Measurements from ENCODE around the gene MUC5B. TPM values are rescaled to one million over a fixed set of nuclear protein-coding genes. Genes with fewer than 3 reads are reported as not detected.

MUC5B gene
- total RNA-seq, 1 donor from 2014 or later: 57.5 TPM

DNA sequence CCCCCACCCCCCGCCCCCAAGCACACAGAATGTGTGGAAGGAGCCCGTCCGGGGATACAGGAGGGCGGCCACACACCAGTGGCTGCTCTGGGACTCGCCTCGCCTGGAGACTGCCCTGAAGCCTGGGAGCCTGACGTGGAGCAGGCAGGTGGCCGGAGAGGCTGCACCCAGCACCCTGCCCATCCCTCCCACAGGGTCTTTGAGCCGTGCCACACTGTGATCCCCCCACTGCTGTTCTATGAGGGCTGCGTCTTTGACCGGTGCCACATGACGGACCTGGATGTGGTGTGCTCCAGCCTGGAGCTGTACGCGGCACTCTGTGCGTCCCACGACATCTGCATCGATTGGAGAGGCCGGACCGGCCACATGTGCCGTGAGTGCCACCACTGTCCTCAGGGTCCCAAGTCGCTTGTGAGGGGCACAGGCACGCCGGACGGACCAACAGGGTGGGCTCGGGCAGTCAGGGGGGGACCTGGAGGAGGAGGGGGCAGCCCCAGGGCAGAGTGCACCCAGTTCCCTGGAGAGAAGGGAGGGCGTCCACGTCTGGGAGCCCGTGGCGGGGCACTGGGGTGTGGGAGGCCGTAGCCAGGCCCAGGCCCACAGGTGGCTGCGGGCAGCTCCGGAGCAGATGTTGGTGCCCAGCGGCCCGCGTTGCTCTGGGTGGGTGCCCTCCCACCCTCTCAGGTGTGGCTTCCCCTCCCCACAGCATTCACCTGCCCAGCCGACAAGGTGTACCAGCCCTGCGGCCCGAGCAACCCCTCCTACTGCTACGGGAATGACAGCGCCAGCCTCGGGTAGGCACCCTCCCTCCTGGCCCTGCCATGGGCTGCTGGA lies 27.0 kb upstream of the MUC5B start:
- H3K4me3 ChIP-seq: no peak overlapping the region
- no peaks in the 10 kb centered on the region for H3K9me3 ChIP-seq
- intact Hi-C loops (cut with DNase I): no loop called here
- H3K36me3 ChIP-seq: no peaks in the 10 kb centered on the region
- H3K27ac ChIP-seq: no peak overlapping the region
- ATAC-seq (no peak), DNase-seq (peak; percentile 41)
- TF ChIP-seq, protein P1, sequence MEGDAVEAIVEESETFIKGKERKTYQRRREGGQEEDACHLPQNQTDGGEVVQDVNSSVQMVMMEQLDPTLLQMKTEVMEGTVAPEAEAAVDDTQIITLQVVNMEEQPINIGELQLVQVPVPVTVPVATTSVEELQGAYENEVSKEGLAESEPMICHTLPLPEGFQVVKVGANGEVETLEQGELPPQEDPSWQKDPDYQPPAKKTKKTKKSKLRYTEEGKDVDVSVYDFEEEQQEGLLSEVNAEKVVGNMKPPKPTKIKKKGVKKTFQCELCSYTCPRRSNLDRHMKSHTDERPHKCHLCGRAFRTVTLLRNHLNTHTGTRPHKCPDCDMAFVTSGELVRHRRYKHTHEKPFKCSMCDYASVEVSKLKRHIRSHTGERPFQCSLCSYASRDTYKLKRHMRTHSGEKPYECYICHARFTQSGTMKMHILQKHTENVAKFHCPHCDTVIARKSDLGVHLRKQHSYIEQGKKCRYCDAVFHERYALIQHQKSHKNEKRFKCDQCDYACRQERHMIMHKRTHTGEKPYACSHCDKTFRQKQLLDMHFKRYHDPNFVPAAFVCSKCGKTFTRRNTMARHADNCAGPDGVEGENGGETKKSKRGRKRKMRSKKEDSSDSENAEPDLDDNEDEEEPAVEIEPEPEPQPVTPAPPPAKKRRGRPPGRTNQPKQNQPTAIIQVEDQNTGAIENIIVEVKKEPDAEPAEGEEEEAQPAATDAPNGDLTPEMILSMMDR (IDR thresholded peaks at IDR 0.05): no peak
- H3K4me1 ChIP-seq: no peaks in the 10 kb centered on the region
- H3K27me3 ChIP-seq (ENCODE audit: low read depth): peaks cover 47% of the 10 kb centered on the region

DNA sequence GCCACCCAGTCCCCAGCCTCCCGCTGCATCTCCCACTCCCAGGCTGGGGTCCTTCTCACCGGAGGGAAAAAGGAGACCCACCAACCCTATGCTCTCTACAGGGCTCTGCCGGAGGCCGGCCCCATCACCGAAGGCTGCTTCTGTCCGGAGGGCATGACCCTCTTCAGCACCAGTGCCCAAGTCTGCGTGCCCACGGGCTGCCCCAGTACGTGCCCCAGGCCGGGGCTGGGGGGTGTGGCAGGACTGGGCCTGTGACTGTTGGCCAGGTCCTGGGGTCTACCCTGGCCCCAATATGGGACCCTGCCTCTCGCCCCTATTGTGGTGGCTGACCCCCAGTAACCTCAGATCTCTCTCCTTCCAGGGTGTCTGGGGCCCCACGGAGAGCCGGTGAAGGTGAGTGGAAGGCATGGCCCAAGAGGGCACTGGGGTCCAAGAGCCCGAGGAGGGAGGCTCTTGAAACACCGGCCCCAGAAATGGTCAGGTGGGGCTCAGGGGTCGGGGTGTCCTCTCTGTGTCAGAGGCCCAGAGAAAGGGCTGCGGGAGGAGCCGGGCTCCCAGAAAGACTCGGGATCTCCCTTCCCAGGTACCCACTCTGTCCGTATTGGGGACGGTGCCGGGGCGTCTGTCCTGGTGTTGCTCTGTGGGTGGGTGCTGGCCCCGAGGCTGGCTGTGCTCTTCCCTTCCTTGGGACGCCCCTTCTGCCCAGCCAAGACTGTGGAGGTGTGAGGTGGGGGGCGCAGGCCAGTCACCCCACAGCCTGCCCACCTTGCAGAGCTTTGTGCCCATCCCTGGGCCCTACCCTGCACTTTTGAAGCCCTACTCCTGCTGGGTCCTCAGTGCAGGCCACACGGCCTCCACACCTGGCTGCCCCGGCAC lies 26.1 kb upstream of the MUC5B start:
- Histone ChIP-seq H3K27ac (no peak overlapping the region), H3K27me3 (ENCODE audit: low read depth) (peaks cover 50% of the 10 kb centered on the region), H3K36me3 (no peaks in the 10 kb centered on the region), H3K9me3 (no peaks in the 10 kb centered on the region), H3K4me3 (no peak overlapping the region), H3K4me1 (no peaks in the 10 kb centered on the region)
- peak; percentile 36 for DNase-seq
- ATAC-seq: peak in 1 of 2 donors; percentile 11
- intact Hi-C loops (cut with DNase I): no loop called here
- TF ChIP-seq, protein P1 (IDR thresholded peaks at IDR 0.05): no peak

DNA sequence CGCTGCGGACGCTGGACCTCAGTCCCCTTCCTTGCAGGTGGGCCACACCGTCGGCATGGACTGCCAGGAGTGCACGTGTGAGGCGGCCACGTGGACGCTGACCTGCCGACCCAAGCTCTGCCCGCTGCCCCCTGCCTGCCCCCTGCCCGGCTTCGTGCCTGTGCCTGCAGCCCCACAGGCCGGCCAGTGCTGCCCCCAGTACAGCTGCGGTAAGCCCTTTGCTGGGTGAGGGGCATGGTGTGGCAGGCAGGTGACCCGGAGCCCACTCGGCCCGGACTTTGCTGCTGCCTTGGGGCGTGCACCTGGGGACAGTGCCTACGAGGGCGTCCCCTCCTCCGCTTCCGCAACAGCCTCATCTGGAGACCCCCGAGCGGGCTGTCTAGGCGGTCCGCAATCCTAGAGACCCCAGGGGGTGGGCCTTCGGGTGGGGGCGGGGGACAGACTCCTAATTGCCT lies 25.4 kb upstream of the MUC5B start:
- peak; percentile 43 for DNase-seq
- H3K4me3 ChIP-seq: no peak overlapping the region

DNA sequence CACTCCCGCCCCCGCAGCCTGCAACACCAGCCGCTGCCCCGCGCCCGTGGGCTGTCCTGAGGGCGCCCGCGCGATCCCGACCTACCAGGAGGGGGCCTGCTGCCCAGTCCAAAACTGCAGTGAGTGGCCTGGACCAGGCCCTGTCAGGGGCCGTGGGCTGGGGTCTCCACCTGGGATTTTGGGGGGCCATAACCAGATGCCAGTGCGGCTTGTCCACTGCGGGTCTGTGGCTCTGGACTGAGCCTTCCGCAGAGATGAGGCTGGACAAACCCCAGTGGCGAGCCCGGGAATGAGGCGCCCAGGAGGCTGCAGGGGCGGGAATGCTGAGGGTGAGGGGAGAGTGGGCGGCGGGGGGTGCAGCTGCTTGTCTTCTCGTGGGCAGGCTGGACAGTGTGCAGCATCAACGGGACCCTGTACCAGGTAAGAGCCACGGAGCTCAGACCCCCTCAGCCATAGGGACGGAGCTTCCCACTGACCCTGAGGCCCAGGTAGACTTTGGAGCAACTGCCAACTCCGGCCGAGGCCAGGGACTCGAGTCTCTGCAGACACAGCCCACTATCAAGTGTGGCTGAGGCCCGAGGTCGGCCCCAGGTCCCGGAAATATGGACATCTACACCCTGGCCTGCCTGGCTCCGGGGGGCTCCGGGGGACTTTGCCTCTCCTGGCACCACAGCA lies 24.8 kb upstream of the MUC5B start:
- H3K27me3 ChIP-seq (ENCODE audit: low read depth): peaks cover 55% of the 10 kb centered on the region
- ATAC-seq: no peak
- TF ChIP-seq, protein P1 (IDR thresholded peaks at IDR 0.05): no peak
- DNase-seq: peak; percentile 43
- intact Hi-C loops (cut with DNase I): no loop called here
- no peaks in the 10 kb centered on the region for H3K9me3 ChIP-seq
- no peaks in the 10 kb centered on the region for H3K4me1 ChIP-seq
- H3K27ac ChIP-seq: no peak overlapping the region
- H3K4me3 ChIP-seq: no peak overlapping the region
- no peaks in the 10 kb centered on the region for H3K36me3 ChIP-seq

More for the DNA sequence above, 25.4 kb upstream of the MUC5B start:
- H3K4me1 ChIP-seq: no peaks in the 10 kb centered on the region
- H3K27me3 ChIP-seq (ENCODE audit: low read depth): peaks cover 51% of the 10 kb centered on the region
- intact Hi-C loops (cut with DNase I): no loop called here
- H3K27ac ChIP-seq: no peak overlapping the region
- ATAC-seq: no peak
- TF ChIP-seq, protein P1 (IDR thresholded peaks at IDR 0.05): no peak
- no peaks in the 10 kb centered on the region for H3K9me3 ChIP-seq
- H3K36me3 ChIP-seq: no peaks in the 10 kb centered on the region

DNA sequence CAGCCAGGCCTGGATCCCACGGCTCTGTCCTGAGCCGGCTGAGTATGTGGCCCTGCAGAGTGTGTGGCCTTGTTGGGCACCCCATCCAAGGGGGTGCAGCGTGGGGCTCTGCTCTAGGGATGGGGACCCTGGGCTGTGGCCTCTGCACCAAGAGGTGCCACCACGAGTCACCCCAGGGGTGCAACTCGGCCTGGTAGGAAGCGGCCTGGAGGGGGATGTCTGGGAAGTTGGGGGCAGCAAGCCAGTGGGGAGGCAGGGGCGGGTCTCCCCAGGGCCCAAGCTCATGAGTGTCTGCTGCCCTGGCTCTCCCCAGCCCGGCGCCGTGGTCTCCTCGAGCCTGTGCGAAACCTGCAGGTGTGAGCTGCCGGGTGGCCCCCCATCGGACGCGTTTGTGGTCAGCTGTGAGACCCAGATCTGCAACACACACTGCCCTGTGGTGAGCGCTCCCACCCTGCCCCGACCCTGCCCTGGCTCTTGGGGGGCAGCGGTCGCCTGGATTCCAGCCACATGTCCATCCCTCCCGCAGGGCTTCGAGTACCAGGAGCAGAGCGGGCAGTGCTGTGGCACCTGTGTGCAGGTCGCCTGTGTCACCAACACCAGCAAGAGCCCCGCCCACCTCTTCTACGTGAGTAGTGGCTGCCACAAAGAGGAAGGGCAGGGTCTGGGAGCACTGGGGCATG lies 24.2 kb upstream of the MUC5B start:
- TF ChIP-seq, protein P1 (IDR thresholded peaks at IDR 0.05): no peak
- Histone ChIP-seq H3K4me3 (no peak overlapping the region), H3K9me3 (no peaks in the 10 kb centered on the region), H3K36me3 (no peaks in the 10 kb centered on the region), H3K27ac (no peak overlapping the region), H3K4me1 (no peaks in the 10 kb centered on the region), H3K27me3 (ENCODE audit: low read depth) (peaks cover 62% of the 10 kb centered on the region)
- ATAC-seq (no peak), DNase-seq (peak; percentile 34)
- intact Hi-C loops (cut with DNase I): no loop called here
